ENCODE results near the gene DRC1.

- TF ChIP-seq CTCF (conservative IDR thresholded peaks at IDR 0.05; ENCODE audit: low read length) (no peak), EZH2phosphoT487 (IDR thresholded peaks at IDR 0.05; ENCODE audit: borderline replicate concordance, low read depth, low read length) (no peak)
Observed at GRCh38 chr2:26438526-26438925, 36.8 kb downstream of the DRC1 start.
